Neutrophil (primary cell): Measurements from ENCODE around the gene PAFAH1B2.

Experiments used
- H3K27ac ChIP-seq: fragments of 200-600 bp; sonication (generic); 2 replicates; pipeline ENCODE4 v1.5.1; 2016; ENCODE audit warnings: mild to moderate bottlenecking, moderate library complexity
- H3K27me3 ChIP-seq: fragments of 200-600 bp; sonication (generic); 2 replicates; pipeline ENCODE4 v1.6.0; 2016; ENCODE audit warnings: mild to moderate bottlenecking
- H3K36me3 ChIP-seq: fragments of 200-600 bp; sonication (generic); 2 replicates; pipeline ENCODE4 v1.5.1; 2017
- H3K4me1 ChIP-seq, 2 experiments: fragments of 200-600 bp in 1 of 2; sonication (generic) in 1 of 2; 1 replicate in 1 of 2; 2 replicates in 1 of 2; pipeline versions ENCODE4 v1.5.1 to v1.6.1; 2013 to 2016; ENCODE audit warnings: low read depth in 1 of 2, low read length in 1 of 2, mild to moderate bottlenecking in 1 of 2, moderate library complexity in 1 of 2; ENCODE audit not compliant: control insufficient read depth in 1 of 2, insufficient read depth in 1 of 2
- H3K4me3 ChIP-seq, 2 experiments: fragments of 200-600 bp in 1 of 2; sonication (generic) in 1 of 2; 1 replicate in 1 of 2; 2 replicates in 1 of 2; pipeline ENCODE4 v1.5.1; 2013 to 2016; ENCODE audit warnings: low read depth in 1 of 2, low read length in 1 of 2, mild to moderate bottlenecking in 1 of 2, moderate library complexity in 1 of 2
- H3K9me3 ChIP-seq: fragments of 200-600 bp; sonication (generic); 2 replicates; pipeline ENCODE4 v1.5.1; 2016
- CTCF ChIP-seq: fragments of 200-600 bp; sonication (generic); IDR thresholded peaks from 2 replicates; pipeline ENCODE4 v1.5.1; 2016; ENCODE audit warnings: antibody characterized with exemption

Gene PAFAH1B2

GRCh38 chr11:117186431-117186761 lies 42.3 kb downstream of the PAFAH1B2 start:
- no peaks in the 10 kb centered on the region for H3K9me3 ChIP-seq
- H3K27ac ChIP-seq, result no peak overlapping the region
- no peaks in the 10 kb centered on the region for H3K4me1 ChIP-seq
- H3K36me3 ChIP-seq, result peaks cover 29% of the 10 kb centered on the region
- no peaks in the 10 kb centered on the region for H3K27me3 ChIP-seq
- H3K4me3 ChIP-seq, result no peak overlapping the region
- TF ChIP-seq CTCF, result no peak

GRCh38 chr11:117187007-117187406 lies 42.9 kb downstream of the PAFAH1B2 start:
- H3K9me3 ChIP-seq, result no peaks in the 10 kb centered on the region
- no peak for TF ChIP-seq CTCF
- H3K27me3 ChIP-seq, result no peaks in the 10 kb centered on the region
- no peaks in the 10 kb centered on the region for H3K4me1 ChIP-seq
- peaks cover 32% of the 10 kb centered on the region for H3K36me3 ChIP-seq
- no peak overlapping the region for H3K4me3 ChIP-seq
- no peak overlapping the region for H3K27ac ChIP-seq

- no peak for TF ChIP-seq CTCF
- H3K4me1 ChIP-seq, result no peaks in the 10 kb centered on the region
- no peak overlapping the region for H3K4me3 ChIP-seq
- H3K27ac ChIP-seq, result no peak overlapping the region
- peaks cover 34% of the 10 kb centered on the region for H3K36me3 ChIP-seq
- no peaks in the 10 kb centered on the region for H3K9me3 ChIP-seq
- no peaks in the 10 kb centered on the region for H3K27me3 ChIP-seq
These were observed 43.3 kb downstream of the PAFAH1B2 start for GRCh38 chr11:117187428-117187798.

- H3K4me3 ChIP-seq, result no peak overlapping the region
- H3K27me3 ChIP-seq, result no peaks in the 10 kb centered on the region
- H3K4me1 ChIP-seq, result no peaks in the 10 kb centered on the region
- no peaks in the 10 kb centered on the region for H3K9me3 ChIP-seq
- no peak overlapping the region for H3K27ac ChIP-seq
- peaks cover 36% of the 10 kb centered on the region for H3K36me3 ChIP-seq
- TF ChIP-seq CTCF, result no peak
These were observed 43.9 kb downstream of the PAFAH1B2 start for GRCh38 chr11:117187799-117188481.

- no peak for TF ChIP-seq CTCF
- Histone ChIP-seq H3K27ac (no peak overlapping the region), H3K4me1 (no peaks in the 10 kb centered on the region), H3K36me3 (peaks cover 36% of the 10 kb centered on the region), H3K9me3 (no peaks in the 10 kb centered on the region), H3K27me3 (no peaks in the 10 kb centered on the region), H3K4me3 (no peak overlapping the region)
These were observed 44.6 kb downstream of the PAFAH1B2 start for GRCh38 chr11:117188620-117189081.
